AG08395 (cell line): ENCODE results near the gene PASD1.
"Not testable (repeated sequence)": the region's sequence is repeated elsewhere in the genome, so short reads cannot be mapped to it uniquely, and the experiment has no call there.

Source experiments
- DNase-seq: peaks from one replicate; pipeline ENCODE4 v3.0.0; 2012; ENCODE audit warnings: mixed read lengths, low spot score

The PASD1 gene

GRCh38 chrX:151563449-151563848, at the start of gene PASD1:
Gene PASD1 (plus strand): TSS chrX:151563675. CDS start chrX:151601554, 37,879 bp downstream.
- DNase-seq, result no peak

DNA sequence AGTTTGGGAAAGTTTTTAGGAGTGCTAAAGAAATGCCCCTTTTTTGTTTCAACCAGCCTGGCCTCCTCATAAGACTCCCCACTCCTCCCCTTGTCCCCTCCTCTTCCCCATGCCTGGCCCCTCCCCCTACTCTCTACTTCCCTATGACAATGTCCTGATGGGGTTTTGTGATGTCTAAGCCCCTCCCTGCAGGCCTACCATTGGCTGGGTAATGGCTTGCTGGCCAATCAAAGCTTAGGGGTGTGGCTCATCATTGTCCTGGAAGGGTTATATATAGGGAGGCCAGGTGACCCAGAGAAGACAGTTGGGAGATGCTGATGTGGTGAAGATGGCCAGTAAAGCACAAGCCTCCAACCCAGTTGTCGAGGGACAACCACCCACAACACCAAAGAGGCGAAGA, 48.2 kb upstream of the PASD1 start:
- DNase-seq, result no peak

GRCh38 chrX:151516538-151517187, 46.8 kb upstream of the PASD1 start:
- DNase-seq, result no peak

GRCh38 chrX:151517421-151517820, 46.1 kb upstream of the PASD1 start:
- DNase-seq, result no peak

GRCh38 chrX:151523351-151523750, 40.1 kb upstream of the PASD1 start:
- DNase-seq, result no peak

GRCh38 chrX:151536571-151536970, 26.9 kb upstream of the PASD1 start:
- no peak for DNase-seq

DNA sequence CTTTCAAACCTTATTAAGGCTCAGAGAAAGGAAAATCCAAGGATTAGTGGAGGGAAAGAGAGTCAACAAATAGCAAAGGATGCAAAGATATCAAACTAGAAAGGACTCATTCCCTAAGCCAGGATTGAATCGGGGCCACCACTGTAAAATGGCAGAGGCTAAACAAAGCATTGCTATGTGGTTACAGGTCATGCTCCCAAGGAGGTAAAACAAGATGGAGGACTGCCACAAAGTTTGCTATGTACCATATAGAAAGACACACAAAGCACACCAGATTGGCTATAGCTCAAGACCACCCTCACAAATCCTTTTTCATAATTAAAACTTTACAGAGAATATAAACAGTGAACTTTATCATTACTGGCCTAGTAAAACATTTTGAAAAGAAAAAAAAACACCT, 25.9 kb upstream of the PASD1 start:
- DNase-seq, result no peak

DNA sequence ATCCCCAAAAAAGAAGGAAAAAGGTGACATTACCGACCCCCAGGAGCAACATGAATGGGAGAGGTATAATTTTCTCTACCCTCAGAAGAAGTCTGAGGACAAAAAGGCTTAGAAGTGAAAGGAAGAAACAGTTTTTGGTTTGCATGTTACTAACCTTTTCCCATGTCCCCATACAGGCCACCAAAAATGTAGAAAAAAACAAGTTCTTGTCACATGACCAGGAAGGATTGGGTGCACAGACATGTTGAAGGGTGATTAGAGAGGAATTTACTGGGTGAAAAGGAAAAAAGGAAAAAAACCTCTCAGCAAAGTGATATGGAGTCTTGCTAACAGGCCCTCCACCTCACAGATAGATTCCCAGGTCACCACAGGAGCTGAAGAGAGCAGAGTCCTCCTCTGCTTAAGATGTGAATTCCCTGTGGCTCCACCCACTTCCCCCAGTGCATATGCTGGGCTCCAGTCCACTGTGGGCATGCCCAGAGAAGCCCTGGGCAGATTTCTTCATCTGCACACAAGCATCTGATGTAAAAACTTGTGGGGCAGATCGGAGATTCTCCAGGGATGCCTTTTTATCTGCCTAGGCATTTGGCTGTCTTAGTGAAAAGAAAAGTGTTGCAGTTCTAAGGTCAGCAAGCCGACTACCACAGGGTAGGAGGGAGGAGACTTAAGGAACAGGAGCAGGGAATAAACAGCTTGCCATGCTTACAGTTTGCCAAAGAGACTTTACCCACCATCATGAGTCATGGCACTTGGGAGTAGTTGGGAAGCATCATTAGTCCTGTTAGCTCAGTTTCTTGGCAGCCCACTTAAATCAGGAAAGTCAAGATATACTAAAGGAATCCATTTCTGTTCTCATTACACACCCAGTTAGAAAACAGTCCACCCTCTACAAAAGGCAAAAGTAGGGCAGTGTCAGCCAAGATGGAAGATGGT, 25.0 kb upstream of the PASD1 start:
- DNase-seq, result no peak

DNA sequence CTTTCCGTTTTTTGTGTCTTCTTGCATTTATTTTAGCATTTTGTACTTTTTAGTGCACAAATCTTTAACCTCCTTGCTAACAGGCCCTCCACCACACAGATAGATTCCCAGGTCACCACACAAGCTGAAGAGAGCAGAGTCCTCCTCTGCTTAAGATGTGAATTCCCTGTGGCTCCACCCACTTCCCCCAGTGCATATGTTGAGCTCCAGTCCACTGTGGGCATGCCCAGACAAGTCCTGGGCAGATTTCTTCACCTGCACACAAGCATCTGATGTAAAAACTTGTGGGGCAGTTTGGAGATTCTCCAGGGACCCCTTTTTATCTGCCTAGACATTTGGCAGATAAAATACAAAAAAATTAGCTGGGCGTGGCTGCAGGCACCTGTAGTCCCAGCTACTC, 19.8 kb upstream of the PASD1 start:
- no peak for DNase-seq

DNA sequence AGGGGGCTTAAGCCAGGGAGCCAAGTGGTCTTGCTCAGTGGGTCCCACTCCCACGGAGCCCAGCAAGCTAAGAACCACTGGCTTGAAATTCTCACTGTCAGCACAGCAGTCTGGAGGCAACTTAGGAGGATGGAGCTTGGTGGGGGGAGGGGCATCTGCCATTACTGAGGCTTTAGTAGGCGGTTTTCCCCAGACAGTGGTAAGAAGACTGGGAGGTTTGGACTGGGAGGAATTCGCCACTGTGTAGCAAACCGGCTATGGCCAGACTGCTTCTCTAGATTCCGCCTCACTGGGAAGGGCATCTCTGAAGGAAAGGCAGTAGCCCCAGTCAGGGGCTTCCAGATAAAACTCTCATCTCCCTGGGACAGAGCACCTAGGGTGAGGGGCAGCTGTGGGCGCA, 17.2 kb upstream of the PASD1 start:
- not testable (repeated sequence) for DNase-seq

DNA sequence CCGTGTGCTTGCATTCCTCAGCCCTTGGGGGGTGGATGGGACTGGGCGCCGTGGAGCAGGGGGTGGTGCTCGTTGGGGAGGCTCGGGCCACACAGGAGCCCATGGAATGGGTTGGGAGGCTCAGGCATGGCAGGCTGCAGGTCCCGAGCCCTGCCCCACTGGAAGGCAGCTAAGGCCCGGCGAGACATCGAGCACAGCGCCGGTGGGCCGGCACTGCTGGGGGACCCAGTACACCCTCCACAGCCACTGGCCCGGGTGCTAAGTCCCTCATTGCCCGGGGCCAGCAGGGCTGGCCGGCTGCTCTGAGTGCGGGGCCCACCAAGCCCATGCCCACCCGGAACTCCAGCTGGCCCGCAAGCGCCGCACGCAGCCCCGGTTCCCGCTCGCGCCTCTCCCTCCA, 12.3 kb upstream of the PASD1 start:
- DNase-seq, result not testable (repeated sequence)

DNA sequence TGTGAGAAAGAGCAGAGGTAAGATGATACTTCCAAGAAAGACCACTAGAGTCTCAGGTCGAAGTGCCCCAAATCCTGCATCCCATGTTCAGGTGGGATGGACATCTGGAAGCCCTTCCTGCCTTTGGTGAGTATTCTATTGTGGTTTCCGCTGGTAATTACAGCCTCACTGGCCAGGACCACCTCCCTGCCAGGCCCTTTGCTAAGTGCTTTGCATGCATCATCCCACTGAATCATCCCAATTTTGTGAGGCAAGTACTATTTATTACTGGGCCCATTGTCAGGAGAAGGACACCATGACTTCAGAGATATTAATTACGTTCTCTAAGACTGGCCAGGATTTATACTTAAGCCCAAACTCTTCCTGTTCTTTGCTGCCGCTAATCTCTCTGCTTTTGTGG, 10.7 kb upstream of the PASD1 start:
- DNase-seq, result no peak

GRCh38 chrX:151555301-151555700, 8.2 kb upstream of the PASD1 start:
- not testable (repeated sequence) for DNase-seq

DNA sequence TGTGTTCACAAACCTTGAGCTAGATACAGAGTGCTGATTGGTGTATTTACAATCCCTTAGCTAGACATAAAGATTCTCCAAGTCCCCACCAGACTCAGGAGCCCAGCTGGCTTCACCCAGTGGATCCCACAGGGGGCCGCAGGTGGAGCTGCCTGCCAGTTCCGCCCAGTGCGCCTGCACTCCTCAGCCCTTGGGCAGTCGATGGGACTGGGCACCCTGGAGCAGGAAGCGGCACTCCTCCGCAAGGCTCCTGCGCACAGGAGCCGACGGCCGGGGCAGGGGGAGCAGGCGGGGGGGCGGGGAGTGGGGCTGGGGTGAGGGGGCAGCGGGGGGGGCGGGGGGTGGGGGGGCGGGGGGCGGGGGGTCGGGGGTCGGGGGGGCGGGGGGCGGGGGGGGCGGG, 990 bp upstream of the PASD1 start:
- not testable (repeated sequence) for DNase-seq

DNA sequence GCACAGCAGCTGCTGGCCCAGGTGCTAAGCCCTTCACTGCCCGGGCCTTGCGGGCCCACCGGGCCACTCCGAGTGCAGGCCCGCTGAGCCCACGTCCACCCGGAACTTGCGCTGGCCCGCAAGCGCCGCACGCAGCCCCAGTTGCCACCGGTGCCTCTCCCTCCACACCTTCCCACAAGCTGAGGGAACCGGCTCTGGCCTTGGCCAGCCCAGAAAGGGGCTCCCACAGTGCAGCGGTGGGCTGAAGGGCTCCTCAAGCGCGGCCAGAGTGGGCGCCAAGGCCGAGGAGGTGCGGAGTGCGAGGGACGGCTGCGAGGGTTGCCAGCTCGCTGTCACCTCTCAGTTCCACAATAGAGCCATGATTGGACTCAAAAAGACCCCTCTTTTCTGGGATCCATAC, 472 bp upstream of the PASD1 start:
- DNase-seq, result not testable (repeated sequence)

DNA sequence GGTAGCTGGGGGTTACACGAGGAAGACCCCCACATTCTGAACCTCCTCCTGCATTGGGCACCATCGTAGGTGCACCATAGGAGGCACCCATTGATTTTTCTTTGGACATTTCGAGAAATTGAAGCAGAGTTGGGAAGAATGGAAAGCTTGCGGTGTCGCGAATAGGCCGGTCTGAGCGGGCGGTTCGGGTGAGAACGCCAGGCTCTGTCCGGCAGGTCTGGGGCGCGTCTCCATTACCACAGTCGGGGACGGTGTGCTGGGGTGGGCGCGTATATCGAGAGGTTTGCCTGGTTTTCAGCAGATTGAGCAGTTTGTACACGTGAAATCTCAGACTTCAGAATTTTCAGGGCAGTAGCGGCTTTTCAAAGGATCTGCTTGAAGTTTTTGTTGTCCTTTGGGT, 560 bp downstream of the PASD1 start:
- no peak for DNase-seq

DNA sequence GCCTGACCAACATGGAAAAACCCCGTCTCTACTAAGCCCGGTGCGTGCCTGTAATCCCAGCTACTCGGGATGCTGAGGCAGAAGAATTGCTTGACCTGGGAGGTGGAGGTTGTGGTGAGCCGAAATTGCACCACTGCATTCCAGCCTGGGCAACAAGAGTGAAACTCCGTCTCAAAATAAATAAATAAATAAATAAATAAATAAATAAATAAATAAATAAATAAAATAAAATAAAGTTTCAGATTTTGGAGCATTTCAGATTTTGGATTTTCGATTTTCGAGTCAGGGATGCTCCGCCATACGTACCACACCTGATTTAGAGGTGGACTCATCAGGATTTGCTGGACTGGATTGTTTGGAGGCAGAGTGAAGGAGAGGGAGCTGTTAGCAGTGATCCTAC, 3.4 kb downstream of the PASD1 start:
- DNase-seq, result not testable (repeated sequence)

DNA sequence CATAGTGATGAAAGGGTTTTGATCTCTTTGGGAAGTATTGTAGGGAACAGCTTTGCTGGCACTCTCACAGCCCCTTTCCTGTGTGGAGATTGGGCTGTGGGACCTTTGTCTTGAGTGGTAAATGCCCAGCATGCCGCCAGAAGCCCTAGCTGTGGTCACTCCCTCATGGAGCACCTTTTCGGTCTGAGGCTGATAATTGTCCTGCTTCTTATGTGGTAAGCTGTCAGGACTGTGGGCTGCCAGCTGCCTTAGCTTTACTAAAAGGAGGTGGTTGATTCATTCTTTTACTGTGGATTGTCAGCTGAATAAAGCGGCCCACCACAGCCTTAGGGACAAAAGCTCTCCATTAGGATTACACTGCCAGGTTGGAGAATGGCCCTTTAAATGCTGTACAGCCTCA, 7.1 kb downstream of the PASD1 start:
- DNase-seq, result no peak

DNA sequence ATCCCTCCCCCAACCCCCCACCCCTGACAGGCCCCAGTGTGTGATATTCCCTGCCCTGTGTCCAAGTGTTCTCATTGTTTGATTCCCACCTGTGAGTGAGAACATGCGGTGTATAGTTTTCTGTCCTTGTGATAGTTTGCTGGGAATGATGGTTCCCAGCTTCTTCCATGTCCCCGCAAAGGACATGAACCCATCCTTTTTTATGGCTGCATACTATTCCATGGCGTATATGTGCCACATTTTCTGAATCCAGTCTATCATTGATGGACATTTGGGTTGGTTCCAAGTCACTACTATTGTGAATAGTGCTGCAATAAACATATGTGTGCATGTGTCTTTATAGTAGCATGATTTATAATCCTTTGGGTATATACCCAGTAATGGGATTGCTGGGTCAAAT, 29.9 kb downstream of the PASD1 start:
- not testable (repeated sequence) for DNase-seq

DNA sequence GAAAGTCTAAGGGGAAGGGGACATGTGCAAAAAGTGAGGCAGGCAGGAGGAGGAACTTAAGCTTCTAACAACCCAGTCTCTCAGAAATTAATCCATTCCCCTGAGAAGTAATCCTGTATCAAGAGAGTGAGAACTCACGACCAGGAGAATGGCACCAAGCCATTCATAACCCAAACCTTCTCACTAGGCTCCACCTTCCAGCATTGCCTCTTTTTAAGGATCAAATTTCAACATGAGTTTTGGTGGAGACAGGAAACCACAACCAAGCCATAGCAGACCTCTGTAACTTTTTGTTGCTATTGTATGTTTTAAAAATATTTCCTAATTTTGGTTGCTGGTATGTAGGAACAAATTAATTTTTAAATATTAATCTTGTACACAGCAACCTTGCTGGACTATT, 32.8 kb downstream of the PASD1 start:
- no peak for DNase-seq

DNA sequence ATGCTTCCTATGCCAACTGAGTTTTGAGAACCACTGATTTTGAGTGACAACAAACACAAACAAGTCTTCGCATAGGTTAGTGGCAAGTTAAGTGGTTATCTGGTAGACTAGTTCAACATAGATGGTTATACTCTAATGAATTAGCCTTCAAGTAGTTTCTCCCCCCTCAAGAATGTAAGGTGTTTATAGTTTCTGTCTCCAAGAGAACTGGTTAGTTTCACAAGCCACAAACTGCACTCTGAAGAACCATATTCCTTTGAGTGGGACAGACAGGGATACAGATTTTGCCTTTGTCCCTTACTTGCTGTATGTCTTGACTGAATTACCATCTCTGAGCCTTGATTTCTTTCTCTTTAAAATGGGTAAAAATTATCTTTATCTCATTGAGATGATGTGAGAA, 41.5 kb downstream of the PASD1 start:
- no peak for DNase-seq

DNA sequence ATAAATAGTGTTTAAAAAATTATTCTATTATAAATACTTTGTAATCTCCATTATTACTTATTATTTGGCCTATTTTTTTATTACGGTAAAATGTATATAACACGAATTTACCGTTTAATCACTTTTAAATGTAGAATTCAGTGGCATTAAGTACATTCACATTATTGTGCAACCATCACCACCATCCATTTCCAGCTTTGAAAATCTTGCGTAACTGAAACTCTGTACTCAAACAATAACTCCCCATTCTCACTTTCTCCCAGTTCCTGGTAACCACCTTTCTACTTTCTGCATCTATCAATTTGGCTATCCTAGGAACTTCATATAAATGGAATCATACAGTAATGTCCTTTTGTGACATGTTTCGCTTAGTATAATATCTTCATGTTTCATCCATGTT, 45.7 kb downstream of the PASD1 start:
- no peak for DNase-seq

DNA sequence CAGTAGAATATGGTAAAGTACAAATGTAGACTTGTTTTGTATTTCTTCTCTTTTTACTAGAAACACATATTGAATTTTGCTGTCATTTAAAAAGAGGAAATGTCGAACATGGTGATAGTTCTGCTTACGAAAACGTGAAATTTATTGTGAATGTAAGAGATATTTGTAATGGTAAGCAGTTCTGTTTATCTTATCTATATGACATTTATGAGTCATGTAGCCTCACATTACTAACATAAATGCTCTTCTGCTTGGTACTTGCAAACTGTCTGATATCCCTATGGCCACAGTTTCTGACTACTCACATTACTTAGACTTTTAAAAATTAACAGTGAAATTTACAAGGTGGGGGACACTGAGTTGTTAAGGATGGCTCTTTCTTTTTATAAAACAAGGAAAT, 57.9 kb downstream of the PASD1 start:
- DNase-seq, result no peak
